HEK293T (cell line): ENCODE measurements around the gene MACROD2.

Source experiments
- ELF4 ChIP-seq: fragments of 450-650 bp; IDR thresholded peaks from 2 replicates; pipeline ENCODE4 v1.6.1; 2017; ENCODE audit warnings: antibody characterized with exemption
- HDGF ChIP-seq: fragments of 450-650 bp; IDR thresholded peaks from 2 replicates; pipeline ENCODE4 v1.6.1; 2017; ENCODE audit warnings: antibody characterized with exemption, borderline replicate concordance
- SP1 ChIP-seq: fragments of 450-650 bp; IDR thresholded peaks from 2 replicates; pipeline ENCODE4 v1.6.1; 2017

DNA sequence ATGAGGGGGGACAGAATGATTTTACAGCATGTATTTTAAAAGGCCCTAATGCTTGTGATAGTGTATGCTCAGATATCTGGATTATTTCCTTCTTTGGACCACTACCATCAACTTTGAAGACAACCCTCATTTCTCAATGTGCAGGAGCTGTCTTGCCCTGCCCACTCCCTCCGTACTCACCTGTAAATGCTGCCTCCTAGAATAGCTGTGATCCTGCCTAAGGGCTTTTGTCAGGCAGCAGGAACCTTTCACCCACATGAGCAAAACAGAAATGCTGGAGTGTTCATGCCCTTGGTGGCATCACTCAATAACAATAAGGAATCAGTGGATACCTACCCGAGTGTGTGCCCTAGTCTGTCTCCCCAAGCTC lies 1065.7 kb downstream of the MACROD2 start:
- no peak for TF ChIP-seq SP1
- TF ChIP-seq HDGF, result no peak
- TF ChIP-seq ELF4, result no peak
